Activated CD4-positive, CD25-positive, alpha-beta regulatory T cell treated with anti-CD3 and anti-CD28 coated beads, Interleukin-2, amount 50 U/mL, for 72 hours (primary cell): ENCODE results near the gene PRF1.
"Not testable (repeated sequence)": the region's sequence is repeated elsewhere in the genome, so short reads cannot be mapped to it uniquely, and the experiment has no call there.

ENCODE experiments used
- DNase-seq: peaks from one replicate; pipeline ENCODE4 v3.0.0; 2021

The PRF1 gene

DNA sequence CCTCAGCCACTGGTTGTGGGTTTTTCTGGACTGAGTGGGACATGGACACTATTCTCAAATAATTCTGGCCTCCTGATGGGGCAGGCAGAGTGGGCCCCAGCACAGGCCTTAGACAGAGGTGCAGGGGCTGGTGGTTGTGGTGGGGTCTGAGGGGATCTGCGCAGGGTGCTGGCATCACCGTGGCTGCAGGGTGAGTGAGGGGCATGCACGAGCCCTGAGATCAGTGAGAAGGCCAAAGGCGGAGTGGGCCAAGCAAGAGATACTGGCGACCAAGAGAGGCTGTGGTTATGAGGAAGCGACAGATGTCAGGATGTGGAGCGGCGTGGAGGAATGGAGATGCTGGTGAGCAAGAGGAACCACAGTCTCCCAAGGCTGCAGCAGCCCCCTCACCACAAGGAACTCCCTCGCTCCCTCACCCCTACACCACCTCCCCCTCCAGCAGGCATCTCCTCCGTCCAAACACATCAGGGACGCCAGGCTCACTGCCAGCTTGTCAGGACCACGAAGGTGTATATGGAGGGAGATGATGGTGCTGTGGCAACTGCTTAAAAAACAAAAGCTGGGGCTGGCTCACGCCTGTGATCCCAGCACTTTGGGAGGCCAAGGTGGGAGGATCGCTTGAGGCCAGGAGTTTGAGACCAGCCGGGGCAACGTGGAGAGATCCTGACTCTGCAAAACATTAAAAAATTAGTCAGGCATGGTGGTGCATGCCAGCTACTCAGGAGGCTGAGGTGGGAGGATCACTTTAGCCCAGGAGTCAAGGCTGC, 9.6 kb downstream of the PRF1 start:
- DNase-seq: no peak

- DNase-seq: no peak
Observed at GRCh38 chr10:70592186-70592735, 10.3 kb downstream of the PRF1 start.

- no peak for DNase-seq
Observed at GRCh38 chr10:70590655-70591416, 11.7 kb downstream of the PRF1 start.

- DNase-seq: no peak
Observed at GRCh38 chr10:70589762-70590654, 12.5 kb downstream of the PRF1 start.

DNA sequence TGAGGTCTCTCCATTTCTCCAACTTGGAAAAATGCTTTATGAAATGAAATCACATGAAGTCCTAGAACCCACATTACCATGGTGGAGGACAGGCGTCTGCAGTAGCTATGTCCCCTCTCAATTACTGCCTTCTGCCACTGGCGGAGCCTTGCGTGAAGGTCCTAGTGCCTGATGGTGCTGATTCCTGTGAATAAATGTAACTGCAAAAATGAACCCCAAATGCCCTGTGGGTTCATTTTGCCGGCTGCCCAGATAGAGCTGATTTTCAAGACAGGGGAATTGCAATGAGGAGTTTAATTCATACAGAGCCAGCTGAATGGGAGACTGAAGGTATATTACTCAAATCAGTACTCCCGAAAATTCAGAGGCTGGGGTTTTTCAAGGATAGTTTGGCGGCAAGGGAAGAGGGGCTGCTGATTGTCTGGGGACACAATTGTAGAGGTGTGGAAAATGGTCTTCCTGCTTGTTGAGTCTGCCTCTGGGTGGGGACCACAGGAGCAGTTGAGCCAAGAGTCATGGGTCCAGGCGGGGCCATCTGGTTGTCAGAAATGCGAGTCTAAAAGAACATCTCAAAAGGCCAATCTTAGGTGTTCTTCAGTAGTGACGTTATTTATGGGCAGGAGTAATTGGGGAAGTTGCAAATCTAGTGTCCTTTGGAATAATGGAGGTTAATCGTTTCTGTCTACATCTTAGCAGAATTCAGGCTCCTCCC, 13.5 kb downstream of the PRF1 start:
- no peak for DNase-seq

DNA sequence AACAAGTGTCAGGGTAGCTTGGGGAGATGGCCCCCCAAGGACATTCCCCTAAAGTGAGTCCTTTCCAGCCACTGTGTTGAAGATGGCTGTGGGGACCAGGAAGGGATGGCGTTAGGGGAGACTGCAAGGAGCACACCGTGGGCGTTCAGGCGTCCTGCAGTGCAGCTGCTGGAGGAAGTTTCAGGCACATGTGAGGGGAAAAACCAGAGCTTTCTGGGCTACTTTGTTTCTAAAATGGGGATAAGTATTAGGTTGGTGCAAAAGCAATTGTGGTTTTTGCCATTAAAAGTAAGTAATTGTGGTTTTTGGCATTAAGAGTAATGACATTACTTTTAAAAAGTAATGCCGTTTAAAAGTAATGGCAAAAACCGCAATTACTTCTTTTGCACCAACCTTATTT, 14.3 kb downstream of the PRF1 start:
- DNase-seq: no peak

- DNase-seq: no peak
Observed at GRCh38 chr10:70587045-70587658, 15.4 kb downstream of the PRF1 start.

GRCh38 chr10:70586348-70586930, 16.1 kb downstream of the PRF1 start:
- DNase-seq: no peak

GRCh38 chr10:70585578-70586169, 16.9 kb downstream of the PRF1 start:
- peak; percentile 29 for DNase-seq

GRCh38 chr10:70584909-70585544, 17.5 kb downstream of the PRF1 start:
- DNase-seq: peak; percentile 21

DNA sequence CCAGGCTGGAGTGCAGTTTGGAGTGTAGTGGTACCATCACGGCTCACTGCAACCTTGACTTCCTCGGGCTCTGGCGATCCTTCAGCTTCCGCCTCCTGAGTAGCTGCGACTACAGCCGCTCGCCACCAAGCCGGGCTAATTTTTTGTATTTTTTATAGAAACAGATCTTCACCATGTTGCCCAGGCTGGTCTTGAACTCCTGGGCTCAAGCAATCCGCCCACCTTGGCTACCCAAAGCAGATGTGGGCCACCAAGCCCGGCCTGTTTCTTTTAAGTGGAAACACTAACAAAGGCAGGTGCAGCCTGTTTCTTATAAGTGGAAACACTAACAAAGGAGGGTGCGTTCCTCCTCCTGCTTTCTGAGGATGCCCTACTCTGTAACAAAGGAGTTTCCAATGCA, 18.2 kb downstream of the PRF1 start:
- DNase-seq: peak; percentile 14

DNA sequence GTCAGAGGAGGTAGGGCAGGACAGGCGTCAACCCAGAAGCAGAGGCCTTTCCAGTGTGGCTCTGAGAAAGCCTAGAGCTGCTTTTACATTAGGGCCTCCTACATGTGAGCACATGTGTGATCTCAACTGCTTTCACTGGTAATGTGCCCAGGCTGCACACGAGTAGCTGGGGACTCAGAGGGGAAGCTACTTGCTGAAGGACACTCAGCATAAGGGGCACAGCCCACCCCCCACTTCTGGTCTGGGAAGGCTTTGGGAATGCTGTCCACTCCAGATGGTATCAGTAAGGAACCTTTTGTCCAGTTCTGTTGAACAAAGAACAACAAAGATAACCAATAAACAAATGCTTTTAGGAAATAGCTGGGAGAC, 18.9 kb downstream of the PRF1 start:
- peak; percentile 0 for DNase-seq

DNA sequence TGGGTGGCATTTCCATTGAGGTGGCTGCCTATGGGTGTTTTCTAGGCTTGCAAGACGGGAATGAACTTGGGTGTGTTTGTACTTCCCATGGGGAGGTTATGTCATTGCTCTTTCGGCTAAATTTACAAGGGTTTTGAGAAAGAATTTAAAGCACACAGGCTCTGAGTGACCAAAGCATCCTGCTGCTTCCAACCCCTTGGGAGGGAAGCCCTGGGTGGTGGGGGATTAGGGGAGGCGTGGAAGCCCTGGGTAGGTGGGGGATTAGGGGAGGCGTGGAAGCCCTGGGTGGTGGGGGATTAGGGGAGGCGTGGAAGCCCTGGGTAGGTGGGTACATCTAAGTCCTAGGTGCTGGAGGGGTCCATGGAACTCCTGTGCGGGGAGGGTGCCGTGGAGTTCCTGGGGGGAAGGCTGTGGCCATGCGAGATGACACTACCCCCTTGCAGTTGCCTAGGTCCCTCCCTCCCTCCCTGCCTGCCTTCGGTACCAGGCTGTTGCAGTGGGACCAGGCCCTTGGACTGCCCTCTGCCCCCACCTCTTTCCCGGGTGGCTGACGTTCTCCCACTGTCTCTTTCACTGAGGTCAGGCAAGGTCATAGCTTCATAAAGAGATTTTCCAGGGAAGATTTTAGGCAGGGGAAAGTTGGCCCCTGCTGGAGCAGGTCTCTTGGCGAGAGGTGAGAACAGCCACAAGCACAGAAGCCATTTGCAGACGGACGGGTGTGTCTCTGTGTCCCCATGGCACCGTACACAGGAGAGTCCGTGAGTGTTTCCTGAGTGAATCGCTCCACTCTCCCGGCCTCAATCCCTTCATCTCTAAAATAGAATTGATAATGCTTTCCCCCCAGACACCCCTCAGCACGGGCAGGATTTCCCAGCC, 19.5 kb downstream of the PRF1 start:
- DNase-seq: peak; percentile 14

- DNase-seq: not testable (repeated sequence)
Observed at GRCh38 chr10:70581176-70581575, 21.4 kb downstream of the PRF1 start.

DNA sequence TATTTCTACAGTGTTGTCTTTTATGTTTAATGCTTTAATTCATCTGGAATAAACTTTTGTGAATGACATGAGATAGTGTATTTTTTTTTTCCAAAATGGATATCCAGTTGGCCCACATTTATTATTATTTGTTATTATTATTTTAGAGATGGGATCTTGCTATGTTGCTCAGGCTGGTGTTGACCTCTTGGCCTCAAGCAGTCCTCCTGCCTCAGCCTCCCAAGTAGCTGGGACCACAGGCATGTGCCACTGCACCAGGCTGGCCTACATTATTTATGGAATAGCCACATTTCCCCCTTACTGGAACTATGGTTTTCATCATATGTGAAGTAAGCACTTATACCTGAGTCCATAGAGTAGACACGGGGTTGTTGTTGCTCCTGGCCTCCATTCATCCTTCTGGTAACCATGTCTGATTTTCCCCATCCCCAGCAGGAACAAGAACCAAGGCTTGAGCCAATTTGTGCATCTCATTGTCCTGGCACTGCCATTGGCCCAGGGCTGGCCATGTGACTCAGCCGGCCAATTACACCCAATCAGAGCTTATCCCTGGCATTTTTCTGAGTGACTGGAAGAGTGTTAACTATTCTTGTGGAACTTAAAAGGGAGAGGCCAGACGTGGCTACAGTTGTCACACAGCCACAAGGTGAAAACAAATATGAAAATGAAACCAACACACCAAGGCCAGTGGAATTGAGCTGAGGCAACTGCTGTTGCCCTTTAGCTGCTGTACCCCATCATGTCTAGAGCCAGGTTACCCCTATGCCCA, 23.1 kb downstream of the PRF1 start:
- no peak for DNase-seq

GRCh38 chr10:70578371-70578947, 24.1 kb downstream of the PRF1 start:
- DNase-seq: peak; percentile 51

DNA sequence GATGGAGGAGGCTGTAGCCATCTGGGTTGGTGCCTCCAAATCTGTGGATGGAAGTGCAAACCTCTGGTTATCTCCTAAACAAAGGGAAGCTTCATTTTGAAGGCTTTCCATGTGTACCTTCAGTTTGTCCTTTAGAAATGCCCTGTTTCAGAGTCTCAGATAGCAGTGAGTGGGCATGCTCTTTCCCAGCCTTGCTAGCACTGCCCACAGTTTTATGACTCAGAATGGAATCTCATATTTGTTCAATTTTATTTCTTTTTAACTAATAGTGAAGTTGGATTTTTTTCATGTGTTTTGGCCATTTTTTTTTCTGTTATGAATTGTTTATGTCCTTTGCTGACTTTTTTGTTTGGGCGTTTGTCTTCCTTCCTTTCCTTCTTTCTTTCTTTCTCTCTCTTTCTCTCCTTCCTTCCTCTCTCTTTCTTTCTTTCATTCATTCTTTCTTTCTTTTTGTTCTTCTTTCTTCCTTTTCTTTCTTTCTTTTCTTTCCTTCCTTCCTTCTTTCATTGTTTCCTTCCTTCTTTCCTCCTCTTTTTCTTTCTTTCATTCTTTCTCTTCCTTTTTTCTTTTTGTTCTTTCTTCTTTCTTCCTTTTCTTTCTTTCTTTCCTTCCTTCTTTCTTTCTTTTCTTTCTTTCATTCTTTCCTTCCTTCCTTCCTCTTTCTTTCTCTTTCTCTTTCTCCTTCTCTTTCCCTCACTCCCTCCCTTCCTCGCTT, 25.6 kb downstream of the PRF1 start:
- no peak for DNase-seq
